CD4-positive, alpha-beta memory T cell (primary cell): ENCODE results near the gene CLDN1. TPM values are rescaled to one million over a fixed set of nuclear protein-coding genes. Genes with fewer than 3 reads are reported as not detected.

Experiments
- CTCF ChIA-PET: fragments of 350-600 bp; sonication (Branson Sonifier 250); formaldehyde crosslinking; loops from one replicate; lab custom pipeline; 2021; ENCODE audit warnings: inconsistent platforms; ENCODE audit not compliant: partially characterized antibody; lab: Charles Lee
- POLR2A ChIA-PET: fragments of 350-600 bp; sonication (Branson Sonifier 250); formaldehyde crosslinking; loops from one replicate; lab custom pipeline; 2021; ENCODE audit not compliant: partially characterized antibody; lab: Charles Lee
- DNase-seq, 5 donors: peaks; one replicate each; pipeline versions ENCODE4 v3.0.0 to v3.0.0-alpha.2; 2020 to 2022; ENCODE audit warnings: mixed read lengths in 1 of 5
- H3K27ac ChIP-seq: one replicate; pipeline ENCODE4 v1.7.0; 2013; ENCODE audit warnings: low read depth, low read length
- H3K27me3 ChIP-seq: 2 replicates; pipeline ENCODE4 v1.7.0; 2013; ENCODE audit warnings: mild to moderate bottlenecking, low read length, moderate library complexity; ENCODE audit not compliant: insufficient read depth
- H3K36me3 ChIP-seq: 2 replicates; pipeline ENCODE4 v1.7.0; 2013; ENCODE audit warnings: mild to moderate bottlenecking, low read length, moderate library complexity; ENCODE audit not compliant: insufficient read depth
- H3K4me1 ChIP-seq: 2 replicates; pipeline ENCODE4 v1.7.0; 2013; ENCODE audit warnings: mild to moderate bottlenecking, low read length, moderate library complexity; ENCODE audit not compliant: insufficient read depth
- H3K4me3 ChIP-seq, 2 donors: one replicate each; pipeline ENCODE4 v1.7.0; 2013; ENCODE audit warnings: low read length in 2 of 2, mild to moderate bottlenecking in 1 of 2
- H3K9me3 ChIP-seq, 2 donors: one replicate each; pipeline ENCODE4 v1.7.0; 2013; ENCODE audit warnings: low read length in 2 of 2, control low read depth in 1 of 2; ENCODE audit not compliant: control insufficient read depth in 1 of 2
- H3K27ac Mint-ChIP-seq, 7 donors: one replicate each; pipeline ENCODE4 v1.8.0; 2020 to 2021; ENCODE audit warnings: mixed read lengths in 7 of 7, mild to moderate bottlenecking in 6 of 7, inconsistent platforms in 3 of 7, moderate library complexity in 3 of 7
- H3K27me3 Mint-ChIP-seq, 2 donors: one replicate each; pipeline ENCODE4 v1.8.0; 2020 to 2021; ENCODE audit warnings: mixed read lengths in 2 of 2
- H3K36me3 Mint-ChIP-seq, 2 donors: one replicate each; pipeline ENCODE4 v1.8.0; 2020 to 2021; ENCODE audit warnings: mixed read lengths in 2 of 2, inconsistent platforms in 1 of 2, mild to moderate bottlenecking in 1 of 2
- H3K4me1 Mint-ChIP-seq, 4 donors: one replicate each; pipeline ENCODE4 v1.8.0; 2020 to 2021; ENCODE audit warnings: mixed read lengths in 4 of 4, mild to moderate bottlenecking in 1 of 4
- H3K4me3 Mint-ChIP-seq, 8 donors: one replicate each; pipeline ENCODE4 v1.8.0; 2020 to 2021; ENCODE audit warnings: mixed read lengths in 8 of 8, mild to moderate bottlenecking in 7 of 8, moderate library complexity in 6 of 8, inconsistent platforms in 3 of 8
- H3K9me3 Mint-ChIP-seq, 8 donors: one replicate each; pipeline ENCODE4 v1.8.0; 2020 to 2021; ENCODE audit warnings: mixed read lengths in 8 of 8, mild to moderate bottlenecking in 5 of 8, inconsistent platforms in 3 of 8, moderate library complexity in 1 of 8
- intact Hi-C: fragments of 100-400 bp; cut with micrococcal nuclease; formaldehyde crosslinking; loops from one replicate; pipeline ENCODE4 v1.15.1; 2023
- polyA plus RNA-seq, 2 donors: library from polyadenylated mRNA; unstranded; fragments of 300-500 nt; fragmentation: Illumina TruSeq; gene quantifications; one replicate each; pipeline ENCODE4 v1.2.3, GENCODE V29; 2021
- total RNA-seq, 2 experiments: library from RNA; stranded (reverse); gene quantifications; one replicate each; pipeline ENCODE4 v1.2.3, GENCODE V29; 2021

The CLDN1 gene
- total and polyA plus RNA-seq, 4 experiments from 2014 or later, result not detected

- POLR2A ChIA-PET, result no interaction called here
These were observed 15.6 kb downstream of the CLDN1 start for GRCh38 chr3:190306513-190307163.

DNA sequence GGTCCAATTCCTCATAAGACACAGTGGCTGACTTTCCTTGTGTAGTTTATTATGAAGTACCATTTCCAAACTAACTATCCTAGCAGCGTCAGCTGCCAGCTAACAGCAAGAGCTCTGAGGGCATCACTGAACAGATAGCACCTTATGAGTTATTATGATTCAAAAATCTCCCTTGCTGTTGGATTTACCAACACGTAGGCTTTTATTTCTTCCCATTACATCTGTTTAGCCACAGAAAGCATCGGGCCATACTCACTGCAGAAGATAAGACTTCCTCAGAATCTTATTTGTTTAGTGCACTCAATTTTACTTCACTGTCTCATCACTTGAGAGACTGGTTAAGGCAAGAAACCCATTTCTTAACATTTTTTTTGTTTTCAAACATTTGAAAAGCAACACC lies 16.2 kb downstream of the CLDN1 start:
- no peaks in the 10 kb centered on the region for H3K27me3 ChIP-seq
- Mint-ChIP-seq H3K27ac (no peak overlapping the region), H3K4me3 (no peak overlapping the region), H3K9me3 (peaks cover 0 to 2% (median 0%) of the 10 kb centered on the region in 8 donors), H3K36me3 (no peaks in the 10 kb centered on the region), H3K27me3 (peaks cover 3 to 5% of the 10 kb centered on the region in 2 donors), H3K4me1 (peaks cover 10 to 22% (median 15%) of the 10 kb centered on the region in 4 donors)
- no peak for DNase-seq
- intact Hi-C loops, result no loop called here
- ChIA-PET POLR2A (no interaction called here), CTCF (interaction anchor here (2.1 kb wide), 1 partner anchor 16 kb away, joined by 7 read pairs; the partner anchor contains the start of gene CLDN1)
- no peaks in the 10 kb centered on the region for H3K36me3 ChIP-seq
- H3K27ac ChIP-seq, result no peak overlapping the region
- H3K4me3 ChIP-seq, result no peak overlapping the region
- H3K9me3 ChIP-seq, result no peaks in the 10 kb centered on the region
- H3K4me1 ChIP-seq, result peaks cover 4% of the 10 kb centered on the region

More at GRCh38 chr3:190306513-190307163, 15.6 kb downstream of the CLDN1 start:
- intact Hi-C loops, result no loop called here
- H3K27ac Mint-ChIP-seq, result peak overlapping the region in 2 of 7 donors; percentile 6 to 8
- Histone ChIP-seq H3K27me3 (no peaks in the 10 kb centered on the region), H3K36me3 (no peaks in the 10 kb centered on the region), H3K27ac (no peak overlapping the region), H3K9me3 (no peaks in the 10 kb centered on the region), H3K4me1 (peaks cover 3% of the 10 kb centered on the region), H3K4me3 (no peak overlapping the region)
- H3K4me1 Mint-ChIP-seq, result peaks cover 7 to 16% (median 12%) of the 10 kb centered on the region in 4 donors
- H3K9me3 Mint-ChIP-seq, result peaks cover 0 to 2% (median 0%) of the 10 kb centered on the region in 8 donors
- H3K36me3 Mint-ChIP-seq, result no peaks in the 10 kb centered on the region
- DNase-seq, result peak in 4 of 5 donors; percentile 13 to 33 (median 28)
- H3K27me3 Mint-ChIP-seq, result peaks cover 2 to 3% of the 10 kb centered on the region in 2 donors
- CTCF ChIA-PET, result interaction anchor here (2.1 kb wide), 1 partner anchor 16 kb away, joined by 7 read pairs; the partner anchor contains the start of gene CLDN1
- no peak overlapping the region for H3K4me3 Mint-ChIP-seq

DNA sequence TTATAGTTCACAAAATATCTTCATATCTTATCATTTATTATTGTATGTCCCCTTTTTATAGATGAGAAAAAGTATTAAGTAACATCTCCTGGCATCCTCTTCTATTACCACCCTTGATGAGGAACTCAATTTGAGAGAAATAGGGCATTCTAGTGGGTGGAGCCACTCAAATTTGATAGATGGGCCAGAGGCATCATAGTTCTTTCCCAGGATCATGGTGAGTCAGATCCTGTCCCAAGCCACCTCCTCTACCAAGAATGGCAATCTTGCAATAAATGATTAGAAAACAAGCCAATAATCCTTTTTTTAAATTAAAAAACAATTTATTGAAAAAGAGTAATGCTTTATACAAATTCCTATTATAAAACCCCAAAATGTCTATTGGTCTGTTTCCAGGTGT lies 16.8 kb downstream of the CLDN1 start:
- Mint-ChIP-seq H3K36me3 (no peaks in the 10 kb centered on the region), H3K27me3 (peaks cover 4 to 5% of the 10 kb centered on the region in 2 donors), H3K4me1 (peaks cover 10 to 23% (median 15%) of the 10 kb centered on the region in 4 donors), H3K4me3 (no peak overlapping the region), H3K27ac (no peak overlapping the region), H3K9me3 (peaks cover 0 to 2% (median 0%) of the 10 kb centered on the region in 8 donors)
- DNase-seq, result no peak
- Histone ChIP-seq H3K4me1 (peaks cover 4% of the 10 kb centered on the region), H3K27ac (no peak overlapping the region), H3K4me3 (no peak overlapping the region), H3K36me3 (no peaks in the 10 kb centered on the region), H3K27me3 (no peaks in the 10 kb centered on the region), H3K9me3 (no peaks in the 10 kb centered on the region)
- ChIA-PET POLR2A (no interaction called here), CTCF (interaction anchor here (1.3 kb wide), 1 partner anchor 16 kb away, joined by 3 read pairs; the partner anchor contains the start of gene CLDN1)
- intact Hi-C loops, result no loop called here

DNA sequence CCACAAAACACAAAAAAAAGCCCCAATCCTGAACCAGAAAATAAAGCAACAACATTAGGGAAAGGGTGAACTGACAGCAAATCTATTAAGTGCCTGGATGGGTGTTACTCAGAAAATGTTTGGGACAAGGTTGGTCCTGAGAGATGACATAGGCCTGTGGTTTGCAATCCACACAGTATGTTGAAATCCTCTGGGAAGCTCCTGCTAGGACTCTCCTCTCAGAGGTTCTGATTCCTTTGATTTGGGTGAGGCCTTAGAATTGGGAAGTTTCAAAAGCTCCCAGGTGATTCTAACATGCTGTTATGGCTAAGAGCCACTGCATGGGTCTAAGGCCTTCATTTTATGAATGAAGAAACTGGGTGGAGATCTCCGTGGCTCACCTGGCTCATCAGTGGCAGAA lies 18.4 kb downstream of the CLDN1 start:
- no peak overlapping the region for H3K27ac ChIP-seq
- no peaks in the 10 kb centered on the region for H3K27me3 ChIP-seq
- ChIA-PET CTCF (interaction anchor here (1.6 kb wide), 1 partner anchor 19 kb away, joined by 6 read pairs; the partner anchor contains the start of gene CLDN1), POLR2A (no interaction called here)
- no peak overlapping the region for H3K4me3 ChIP-seq
- no peak for DNase-seq
- Mint-ChIP-seq H3K36me3 (no peaks in the 10 kb centered on the region), H3K27me3 (peaks cover 4 to 5% of the 10 kb centered on the region in 2 donors), H3K27ac (no peak overlapping the region), H3K4me3 (no peak overlapping the region), H3K9me3 (peaks cover 0 to 2% (median 0%) of the 10 kb centered on the region in 8 donors), H3K4me1 (peaks cover 10 to 23% (median 15%) of the 10 kb centered on the region in 4 donors)
- H3K9me3 ChIP-seq, result no peaks in the 10 kb centered on the region
- no peaks in the 10 kb centered on the region for H3K36me3 ChIP-seq
- intact Hi-C loops, result no loop called here
- peaks cover 4% of the 10 kb centered on the region for H3K4me1 ChIP-seq

DNA sequence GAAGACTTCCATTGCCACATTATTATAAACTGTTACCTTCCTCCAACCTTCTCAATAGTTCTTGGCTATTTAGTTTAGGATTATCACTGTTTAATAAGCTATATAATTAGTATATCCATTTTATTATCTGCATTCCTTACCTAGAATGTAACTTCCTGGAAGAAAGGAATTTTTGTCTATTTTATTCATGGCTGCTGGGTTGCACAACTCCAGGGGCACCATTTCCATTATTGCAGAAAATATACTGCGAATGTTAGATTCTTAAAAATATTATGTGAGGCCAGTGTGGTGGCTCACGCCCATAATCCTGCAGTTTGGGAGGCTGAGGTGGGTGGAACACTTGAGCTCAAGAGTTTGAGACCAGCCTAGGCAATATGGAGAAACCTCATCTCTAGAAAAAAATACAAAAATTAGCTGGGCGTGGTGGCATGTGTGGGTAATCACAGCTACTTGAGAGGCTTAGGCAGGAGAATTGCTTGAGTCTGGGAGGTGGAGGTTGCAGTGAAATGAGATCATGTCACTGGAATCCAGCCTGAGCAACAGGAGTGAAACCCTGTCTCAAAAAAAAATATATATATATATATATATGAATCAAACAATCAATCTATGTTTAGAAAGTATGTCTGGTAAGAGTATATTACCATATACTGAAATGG lies 19.9 kb downstream of the CLDN1 start:
- Histone ChIP-seq H3K4me3 (no peak overlapping the region), H3K27me3 (no peaks in the 10 kb centered on the region), H3K4me1 (peaks cover 4% of the 10 kb centered on the region), H3K9me3 (no peaks in the 10 kb centered on the region), H3K36me3 (no peaks in the 10 kb centered on the region), H3K27ac (no peak overlapping the region)
- Mint-ChIP-seq H3K27me3 (peaks cover 2 to 3% of the 10 kb centered on the region in 2 donors), H3K4me1 (peaks cover 10 to 23% (median 15%) of the 10 kb centered on the region in 4 donors), H3K36me3 (no peaks in the 10 kb centered on the region), H3K9me3 (peaks cover 0 to 2% (median 0%) of the 10 kb centered on the region in 8 donors), H3K4me3 (peak overlapping the region in 2 of 8 donors; percentile 3 to 72), H3K27ac (no peak overlapping the region)
- intact Hi-C loops, result no loop called here
- CTCF ChIA-PET, result interaction anchor here (1.6 kb wide), 1 partner anchor 21 kb away, joined by 6 read pairs; the partner anchor contains the start of gene CLDN1
- POLR2A ChIA-PET, result no interaction called here
- no peak for DNase-seq

GRCh38 chr3:190301591-190301990 lies 20.7 kb downstream of the CLDN1 start:
- Histone ChIP-seq H3K4me3 (no peak overlapping the region), H3K27ac (no peak overlapping the region), H3K4me1 (peaks cover 4% of the 10 kb centered on the region), H3K36me3 (no peaks in the 10 kb centered on the region), H3K27me3 (no peaks in the 10 kb centered on the region), H3K9me3 (no peaks in the 10 kb centered on the region)
- Mint-ChIP-seq H3K36me3 (no peaks in the 10 kb centered on the region), H3K9me3 (peaks cover 0 to 2% (median 0%) of the 10 kb centered on the region in 8 donors), H3K4me3 (peak overlapping the region in 5 of 8 donors; percentile 3 to 72 (median 25)), H3K27ac (peak overlapping the region in 3 of 7 donors; percentile 12 to 29 (median 23)), H3K27me3 (peaks cover 2 to 3% of the 10 kb centered on the region in 2 donors), H3K4me1 (peaks cover 7 to 15% (median 12%) of the 10 kb centered on the region in 4 donors)
- intact Hi-C loops, result no loop called here
- ChIA-PET POLR2A (interaction anchor here (0.7 kb wide), 1 partner anchor 217 kb away, joined by 3 read pairs; no protein-coding TSS in a partner anchor), CTCF (no interaction called here)
- DNase-seq, result peak in 3 of 5 donors; percentile 14 to 18 (median 15)

GRCh38 chr3:190299969-190300368 lies 22.3 kb downstream of the CLDN1 start:
- DNase-seq, result no peak
- peaks cover 0 to 2% (median 0%) of the 10 kb centered on the region in 8 donors for H3K9me3 Mint-ChIP-seq
- Histone ChIP-seq H3K4me3 (no peak overlapping the region), H3K9me3 (no peaks in the 10 kb centered on the region), H3K36me3 (no peaks in the 10 kb centered on the region), H3K27ac (no peak overlapping the region), H3K4me1 (peaks cover 4% of the 10 kb centered on the region), H3K27me3 (no peaks in the 10 kb centered on the region)
- H3K4me3 Mint-ChIP-seq, result no peak overlapping the region
- H3K4me1 Mint-ChIP-seq, result peaks cover 4 to 11% (median 7%) of the 10 kb centered on the region in 4 donors
- H3K36me3 Mint-ChIP-seq, result no peaks in the 10 kb centered on the region
- no peak overlapping the region for H3K27ac Mint-ChIP-seq
- ChIA-PET POLR2A (no interaction called here), CTCF (no interaction called here)
- intact Hi-C loops, result no loop called here
- H3K27me3 Mint-ChIP-seq, result peaks cover 2 to 3% of the 10 kb centered on the region in 2 donors
